ENCODE measurements around the gene PLA2G5. TPM values are rescaled to one million over a fixed set of nuclear protein-coding genes. Genes with fewer than 3 reads are reported as not detected.

The PLA2G5 gene
- total RNA-seq, 1 experiment from 2014 or later, result not detected

- no peaks in the 10 kb centered on the region for H3K9me2 ChIP-seq (ENCODE audit: insufficient read depth)
- H3K4me1 ChIP-seq (replicated peaks; ENCODE audit: insufficient read depth), result peaks cover 45% of the 10 kb centered on the region
- 0 out of 2 replicates have a peak overlapping the region, but pooled peaks have one; percentile 26 for H3K27ac ChIP-seq
- CTCF ChIA-PET, result interaction anchor here (0.6 to 1.5 kb wide), 2 partner anchors 48 to 50 kb away, joined by 3 to 8 read pairs; no protein-coding TSS in a partner anchor
- TF ChIP-seq CTCF (conservative IDR thresholded peaks at IDR 0.05) (no peak), EZH2 (IDR thresholded peaks at IDR 0.05; ENCODE audit: low read depth) (no peak)
- H3K79me2 ChIP-seq (ENCODE audit: low read depth), result no peaks in the 10 kb centered on the region
- H3K27me3 ChIP-seq (ENCODE audit: insufficient read depth, low read depth), result no peaks in the 10 kb centered on the region
- intact Hi-C loops (cut with micrococcal nuclease; ENCODE audit: unreplicated experiment), result loop anchor here (5.0 to 10.0 kb wide), 3 partner anchors 34 to 252 kb away; partner anchors contain the start of gene PLA2G2F
- H3K9me3 ChIP-seq (ENCODE audit: insufficient read depth, low read depth), result no peaks in the 10 kb centered on the region
- H3K4me2 ChIP-seq, result peak overlapping the region; percentile 28; the same call in 1 of the 2 replicates
- peak in 1 of 2 experiments; percentile 84 for DNase-seq
- POLR2A ChIA-PET (ENCODE audit: unreplicated experiment), result no interaction called here
- no peaks in the 10 kb centered on the region for H4K20me1 ChIP-seq (ENCODE audit: insufficient read depth)
- H2AFZ ChIP-seq, result no peak overlapping the region
- peaks cover 10% of the 10 kb centered on the region; the same call in 1 of the 2 replicates for H3F3A ChIP-seq (ENCODE audit: insufficient read depth, low read depth)
- H3K4me3 ChIP-seq, result no peak overlapping the region
- BruUV-seq (replicated peaks), result no TSS peak
- no peaks in the 10 kb centered on the region for H3K36me3 ChIP-seq (ENCODE audit: low read depth)
Measured at GRCh38 chr1:20102875-20103274, 32.9 kb downstream of the PLA2G5 start.

GRCh38 chr1:20105856-20106255 lies 35.9 kb downstream of the PLA2G5 start:
- ChIA-PET POLR2A (ENCODE audit: unreplicated experiment) (no interaction called here), CTCF (no interaction called here)
- no peaks in the 10 kb centered on the region for H3K79me2 ChIP-seq (ENCODE audit: low read depth)
- H3K4me2 ChIP-seq, result no peak overlapping the region
- H3K27ac ChIP-seq, result no peak overlapping the region
- TF ChIP-seq EZH2 (IDR thresholded peaks at IDR 0.05; ENCODE audit: low read depth) (no peak), CTCF (conservative IDR thresholded peaks at IDR 0.05) (no peak)
- intact Hi-C loops (cut with micrococcal nuclease; ENCODE audit: unreplicated experiment), result loop anchor here (10.0 kb wide), 1 partner anchor 249 kb away; no protein-coding TSS in a partner anchor
- H3F3A ChIP-seq (ENCODE audit: insufficient read depth, low read depth), result peaks cover 10% of the 10 kb centered on the region; the same call in 1 of the 2 replicates
- peaks cover 51% of the 10 kb centered on the region for H3K4me1 ChIP-seq (replicated peaks; ENCODE audit: insufficient read depth)
- H3K36me3 ChIP-seq (ENCODE audit: low read depth), result no peaks in the 10 kb centered on the region
- H2AFZ ChIP-seq, result no peak overlapping the region
- no peaks in the 10 kb centered on the region for H4K20me1 ChIP-seq (ENCODE audit: insufficient read depth)
- H3K9me2 ChIP-seq (ENCODE audit: insufficient read depth), result no peaks in the 10 kb centered on the region
- peak in 1 of 2 experiments; percentile 77 for DNase-seq
- H3K9me3 ChIP-seq (ENCODE audit: insufficient read depth, low read depth), result no peaks in the 10 kb centered on the region
- H3K27me3 ChIP-seq (ENCODE audit: insufficient read depth, low read depth), result no peaks in the 10 kb centered on the region
- no peak overlapping the region for H3K4me3 ChIP-seq
- BruUV-seq (replicated peaks), result no TSS peak

- intact Hi-C loops (cut with micrococcal nuclease; ENCODE audit: unreplicated experiment), result loop anchor here (10.0 kb wide), 1 partner anchor 247 kb away; no protein-coding TSS in a partner anchor
- no peaks in the 10 kb centered on the region for H3K9me3 ChIP-seq (ENCODE audit: insufficient read depth, low read depth)
- DNase-seq, result no peak
- H3K9me2 ChIP-seq (ENCODE audit: insufficient read depth), result no peaks in the 10 kb centered on the region
- H3K4me1 ChIP-seq (replicated peaks; ENCODE audit: insufficient read depth), result peaks cover 41% of the 10 kb centered on the region
- H3K79me2 ChIP-seq (ENCODE audit: low read depth), result no peaks in the 10 kb centered on the region
- no peak overlapping the region for H3K4me3 ChIP-seq
- H4K20me1 ChIP-seq (ENCODE audit: insufficient read depth), result no peaks in the 10 kb centered on the region
- no peak overlapping the region for H3K4me2 ChIP-seq
- H3K27ac ChIP-seq, result no peak overlapping the region
- H3K36me3 ChIP-seq (ENCODE audit: low read depth), result no peaks in the 10 kb centered on the region
- TF ChIP-seq CTCF (conservative IDR thresholded peaks at IDR 0.05), result no peak
- TF ChIP-seq EZH2 (IDR thresholded peaks at IDR 0.05; ENCODE audit: low read depth), result no peak
- no TSS peak for BruUV-seq (replicated peaks)
- no peak overlapping the region for H2AFZ ChIP-seq
- CTCF ChIA-PET, result no interaction called here
- POLR2A ChIA-PET (ENCODE audit: unreplicated experiment), result no interaction called here
- H3K27me3 ChIP-seq (ENCODE audit: insufficient read depth, low read depth), result no peaks in the 10 kb centered on the region
- H3F3A ChIP-seq (ENCODE audit: insufficient read depth, low read depth), result peaks cover 10% of the 10 kb centered on the region; the same call in 1 of the 2 replicates
Measured at GRCh38 chr1:20107351-20107750, 37.4 kb downstream of the PLA2G5 start.

Data from PC-9 (cell line).